ENCODE measurements around the gene RARRES2. TPM values are rescaled to one million over a fixed set of nuclear protein-coding genes. Genes with fewer than 3 reads are reported as not detected.

Gene RARRES2
- total and polyA plus RNA-seq, 2 of the 13 experiments (the other 11 are each of a cell fraction or from before 2014, with no cell fraction given) = 134 to 172 TPM

- TF ChIP-seq NFIC (IDR thresholded peaks at IDR 0.05; ENCODE audit: low read length) = no peak
- no peak for TF ChIP-seq ZSCAN22 (CRISPR knock-in tag; IDR thresholded peaks at IDR 0.05)
- TF ChIP-seq SRF (IDR thresholded peaks at IDR 0.05; ENCODE audit: low read depth, low read length) = no peak
- peak in 1 of 2 experiments; percentile 70; a peak in 1 of 4 replicates for TF ChIP-seq HMGXB4 (CRISPR knock-in tag; IDR thresholded peaks at IDR 0.05; ENCODE audit: borderline replicate concordance in 1 of 2, low read depth in 1 of 2)
- TF ChIP-seq SIN3A (IDR thresholded peaks at IDR 0.05; ENCODE audit: borderline replicate concordance, low read depth, low read length) = 0 out of 2 replicates have a peak, but pooled peaks have one; percentile 51
- no peak for TF ChIP-seq ATM (IDR thresholded peaks at IDR 0.05; ENCODE audit: borderline replicate concordance)
- no peak for TF ChIP-seq ZNF282 (IDR thresholded peaks at IDR 0.05; ENCODE audit: partially characterized antibody)
- no peak for TF ChIP-seq JUNB (CRISPR knock-in tag; IDR thresholded peaks at IDR 0.05; ENCODE audit: borderline replicate concordance)
- TF ChIP-seq ZNF460 (CRISPR knock-in tag; IDR thresholded peaks at IDR 0.05; ENCODE audit: borderline replicate concordance) = peak; percentile 99
- TF ChIP-seq CENPX (CRISPR knock-in tag; IDR thresholded peaks at IDR 0.05) = no peak
- peak; percentile 93; the same call in 1 of the 2 replicates for TF ChIP-seq ZNF772 (CRISPR knock-in tag; IDR thresholded peaks at IDR 0.05)
- no peak for TF ChIP-seq ZNF552 (CRISPR knock-in tag; IDR thresholded peaks at IDR 0.05; ENCODE audit: borderline replicate concordance)
- TF ChIP-seq REPIN1 (CRISPR knock-in tag; IDR thresholded peaks at IDR 0.05; ENCODE audit: borderline replicate concordance, low read depth) = peak; percentile 91; the same call in 1 of the 2 replicates
- TF ChIP-seq NPAS2 (CRISPR knock-in tag; IDR thresholded peaks at IDR 0.05; ENCODE audit: borderline replicate concordance) = no peak
- no peak for TF ChIP-seq NONO (IDR thresholded peaks at IDR 0.05)
- TF ChIP-seq NONO (CRISPR knock-in tag; conservative IDR thresholded peaks at IDR 0.05) = peak; percentile 87
- no peak for TF ChIP-seq PCBP2 (optimal IDR thresholded peaks at IDR 0.05; ENCODE audit: low read depth, low read length, poor library complexity, severe bottlenecking)
- TF ChIP-seq ZGPAT (CRISPR knock-in tag; IDR thresholded peaks at IDR 0.05) = peak; percentile 73; the same call in 1 of the 2 replicates
- no peak for TF ChIP-seq HMGA1 (CRISPR knock-in tag; conservative IDR thresholded peaks at IDR 0.05)
- peak; percentile 94 for TF ChIP-seq ZBED4 (CRISPR knock-in tag; IDR thresholded peaks at IDR 0.05; ENCODE audit: borderline replicate concordance)
- TF ChIP-seq ZBTB3 (CRISPR knock-in tag; IDR thresholded peaks at IDR 0.05; ENCODE audit: borderline replicate concordance, low read depth) = no peak
- TF ChIP-seq NCOA1 (CRISPR knock-in tag; IDR thresholded peaks at IDR 0.05) = no peak
These were observed 42.4 kb upstream of the RARRES2 start (continued) for GRCh38 chr7:150383710-150384397.

Measured in HepG2 (cell line).